OCI-M2 (cell line): Measurements from ENCODE around the gene HSD17B8.

Experiments
- DNase-seq: peaks from one replicate; lab custom pipeline; 2025; ENCODE audit not compliant: unreplicated experiment; lab: John Stamatoyannopoulos, UW

The HSD17B8 gene

DNA sequence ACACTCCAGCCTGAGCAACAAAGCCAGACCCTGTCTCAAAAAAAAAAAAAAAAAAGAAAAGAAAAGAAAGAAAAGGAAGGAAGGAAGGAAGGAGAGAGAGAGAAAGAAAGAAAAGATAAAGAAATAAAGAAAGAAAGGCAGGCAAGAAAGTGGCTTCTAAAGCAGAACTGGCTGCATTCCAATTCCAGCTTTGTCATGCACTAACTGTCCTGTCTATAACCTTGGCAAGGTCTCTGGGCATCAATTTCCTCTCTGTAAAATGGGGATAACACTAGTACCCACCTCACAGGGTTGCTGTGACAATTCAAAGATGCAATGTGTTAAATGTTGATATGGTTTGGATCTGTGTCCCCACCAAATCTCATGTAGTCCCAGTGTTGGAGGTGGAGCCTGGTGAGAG lies 31.9 kb downstream of the HSD17B8 start:
- no peak for DNase-seq

DNA sequence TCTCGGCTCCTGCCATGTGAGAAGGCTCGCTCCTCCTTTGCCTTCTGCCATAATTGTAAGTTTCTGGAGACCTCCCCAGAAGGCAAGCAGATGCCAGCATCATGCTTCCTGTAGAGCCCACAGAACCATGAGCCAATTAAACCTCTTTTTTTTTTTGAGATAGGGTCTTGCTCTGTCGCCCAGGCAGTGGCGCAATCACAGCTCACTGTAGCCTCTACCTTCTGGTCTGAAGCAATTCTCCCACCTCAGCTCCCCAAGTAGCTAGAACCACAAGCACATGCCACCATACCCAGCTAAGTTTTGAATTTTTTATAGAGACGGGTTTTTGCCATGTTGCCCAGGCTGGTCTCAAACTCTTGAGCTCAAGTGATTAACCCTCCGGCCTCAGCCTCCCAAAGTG lies 32.4 kb downstream of the HSD17B8 start:
- DNase-seq = no peak

DNA sequence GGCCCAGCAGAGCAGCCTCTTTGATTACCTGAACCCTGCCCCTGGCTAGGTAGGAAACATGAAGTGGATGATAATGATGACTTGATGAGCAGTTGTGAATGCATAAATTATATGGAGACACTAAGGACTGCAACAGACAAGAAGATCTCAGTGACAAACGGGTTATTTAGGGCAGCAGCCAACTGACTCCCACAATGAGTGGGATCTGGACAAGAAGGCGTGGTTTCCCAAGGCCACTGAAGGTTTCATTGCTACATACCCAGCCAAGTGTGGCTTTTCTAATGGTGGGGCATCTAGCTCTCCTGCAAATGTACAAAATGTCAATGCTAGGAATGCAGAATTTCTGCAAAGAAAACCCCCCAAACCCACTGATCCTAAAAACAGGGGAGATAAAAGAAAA lies 33.3 kb downstream of the HSD17B8 start:
- DNase-seq = no peak

DNA sequence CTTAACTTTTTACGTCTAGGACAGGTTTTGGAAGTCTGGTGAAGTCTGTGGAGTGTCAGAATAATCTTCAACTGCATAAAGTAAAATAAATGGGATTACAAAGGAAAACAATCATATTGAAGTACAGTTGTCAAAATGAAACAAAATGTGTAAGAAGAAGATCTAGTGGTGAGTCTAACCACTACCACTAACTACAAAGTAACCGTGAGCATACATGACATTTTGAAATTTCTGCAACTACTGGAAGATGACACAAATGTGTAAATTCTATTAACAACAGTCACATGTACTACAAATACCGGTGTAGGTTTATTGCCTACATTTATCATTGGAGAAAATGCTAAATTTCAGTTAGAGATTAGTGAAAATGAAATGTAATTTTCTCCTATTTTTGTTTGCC lies 37.5 kb downstream of the HSD17B8 start:
- DNase-seq = no peak

DNA sequence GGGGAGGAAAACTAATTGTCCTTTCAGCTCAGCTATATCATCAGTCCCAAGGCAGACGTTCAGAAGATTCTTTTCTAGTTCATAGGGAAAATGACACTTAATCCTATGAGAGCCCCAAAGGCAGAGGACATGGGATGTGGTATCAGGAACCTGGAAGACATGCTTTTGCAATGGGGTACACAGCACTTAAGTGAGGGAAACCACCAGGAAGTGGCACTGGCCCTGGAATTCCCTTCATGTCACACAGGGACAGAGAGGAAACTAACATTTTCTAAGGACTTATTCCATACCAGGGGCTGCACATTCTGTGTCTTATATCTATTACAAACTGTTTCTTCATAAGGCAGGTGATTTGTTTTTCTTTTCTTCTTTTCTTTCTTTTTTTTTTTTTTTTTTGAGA lies 39.0 kb downstream of the HSD17B8 start:
- DNase-seq = no peak

DNA sequence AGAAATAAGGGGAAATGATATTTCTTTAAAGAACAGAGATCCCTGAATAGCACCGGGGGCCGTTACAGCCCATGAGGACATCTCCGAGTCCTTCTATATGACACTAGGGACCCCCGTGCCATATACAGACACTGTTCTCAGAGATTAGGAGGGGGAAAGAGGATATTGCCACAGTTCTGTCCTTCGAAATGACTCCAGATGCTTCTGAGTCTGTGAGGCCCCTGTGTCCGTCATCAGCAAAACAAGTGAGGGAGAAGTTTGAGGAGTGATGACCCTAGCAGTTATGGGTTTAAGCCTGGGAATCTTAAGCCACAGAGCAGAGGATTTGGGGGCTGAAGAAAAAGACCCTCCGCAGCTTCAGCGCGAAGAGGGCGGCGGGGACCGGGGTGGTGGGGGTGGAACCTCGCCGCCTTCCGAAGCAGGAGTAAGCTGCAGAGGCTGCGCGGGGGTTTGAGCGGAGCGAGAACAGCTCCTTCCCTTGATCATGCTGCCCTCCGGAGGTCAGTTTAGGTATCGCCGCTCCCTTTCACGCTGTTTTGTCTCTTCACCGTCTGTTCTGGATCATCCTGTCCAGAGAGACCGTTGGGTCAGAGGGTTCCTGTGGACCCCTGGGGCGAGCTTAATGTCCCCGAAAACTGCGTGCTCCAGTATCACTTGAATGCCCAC lies 43.7 kb downstream of the HSD17B8 start:
- peak; percentile 97 for DNase-seq

DNA sequence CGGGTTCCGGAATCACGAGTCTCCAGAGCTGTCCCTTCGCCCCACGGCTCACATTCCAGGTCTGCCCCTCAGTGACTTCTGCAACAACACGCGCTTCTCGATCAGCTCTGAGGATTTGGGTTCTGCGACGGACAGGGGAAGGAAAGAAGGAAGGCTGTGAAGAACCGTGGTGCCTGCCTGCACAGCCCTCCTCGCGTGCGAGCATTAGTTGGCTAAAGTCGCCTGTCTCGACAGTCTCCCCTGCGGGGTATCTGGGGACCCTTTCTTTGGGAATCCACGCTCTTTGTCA lies 44.1 kb downstream of the HSD17B8 start:
- DNase-seq = no peak

DNA sequence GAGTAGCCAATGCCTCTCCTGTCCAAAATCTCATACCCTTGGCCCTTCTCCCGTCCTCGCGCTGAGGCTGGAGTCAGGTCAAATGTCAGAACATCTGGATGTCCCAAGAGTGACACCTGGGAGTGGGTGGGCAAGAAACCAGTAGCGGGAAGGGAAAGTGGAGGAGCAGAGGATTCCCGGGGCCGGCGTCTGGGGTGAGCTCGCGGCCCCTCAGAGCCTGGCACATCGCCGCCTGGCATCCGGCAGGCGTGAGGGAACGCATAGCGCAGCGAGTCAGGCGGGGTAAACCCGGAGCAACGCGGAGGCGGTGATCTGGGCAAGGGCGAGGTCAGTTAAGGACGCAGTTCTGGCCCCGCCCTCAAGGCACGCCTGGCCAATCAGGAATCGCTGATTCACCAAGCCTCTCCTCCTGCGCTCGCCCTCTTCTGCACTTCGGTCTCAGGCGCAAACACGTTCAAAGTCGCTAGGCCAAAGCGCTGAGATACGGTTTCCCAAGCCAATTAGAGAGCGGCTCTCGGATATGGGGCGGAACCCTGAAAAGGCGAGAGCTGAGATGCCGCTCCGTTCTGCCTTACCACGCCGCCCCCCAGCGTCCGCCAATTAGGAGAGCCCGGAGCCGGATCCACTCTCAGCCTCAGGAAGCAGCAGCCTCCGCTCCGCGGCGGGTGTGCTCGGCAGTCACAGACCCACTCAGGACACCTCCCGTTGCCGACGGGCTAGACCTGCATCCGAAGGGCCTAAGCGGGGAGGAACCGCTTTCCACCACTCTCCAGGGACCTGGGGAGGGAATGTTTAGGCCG lies 44.7 kb downstream of the HSD17B8 start:
- DNase-seq = peak; percentile 95

DNA sequence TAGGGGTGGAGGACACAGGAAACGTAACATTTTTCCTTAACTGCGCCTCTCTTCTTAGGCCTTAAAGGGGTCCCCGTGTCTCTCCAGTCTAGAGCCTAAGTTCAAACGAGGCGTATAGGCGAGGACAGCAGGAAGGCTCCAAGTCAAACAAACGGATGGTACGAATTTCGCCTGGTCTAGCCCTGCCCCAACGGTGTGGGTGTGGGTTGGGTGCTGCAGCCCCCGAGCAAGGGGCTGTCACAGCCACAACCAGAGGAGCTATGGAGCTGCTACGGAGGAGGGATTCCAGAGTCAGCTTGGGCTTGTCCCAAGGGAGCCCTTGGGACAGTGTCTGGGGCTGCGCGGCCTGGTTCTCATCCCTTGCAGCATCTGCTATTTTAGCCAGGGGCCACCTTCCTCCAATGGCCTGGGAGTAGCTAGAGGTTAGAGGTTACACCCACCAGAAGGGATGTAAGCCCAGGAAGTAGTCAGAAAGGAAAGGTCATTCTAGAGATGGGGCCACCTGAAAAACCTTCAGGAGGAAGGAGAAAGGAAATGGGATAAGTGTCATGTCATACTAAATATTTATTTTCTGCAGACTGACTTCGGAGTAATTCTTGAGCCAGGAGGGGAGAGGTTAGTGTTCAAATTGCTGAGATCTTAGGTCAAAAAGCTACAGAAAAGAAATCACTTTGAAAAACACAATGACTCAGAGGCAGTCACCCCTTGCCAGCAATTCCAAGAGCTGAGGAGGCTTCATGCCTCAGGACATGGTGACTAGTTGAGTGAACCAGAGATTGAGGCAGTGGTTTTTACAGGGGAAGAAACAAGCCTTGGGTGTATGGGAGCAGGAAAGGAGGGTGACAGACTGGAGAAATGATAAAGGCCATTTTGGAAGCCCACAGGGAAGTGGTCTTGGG lies 45.5 kb downstream of the HSD17B8 start:
- no peak for DNase-seq

DNA sequence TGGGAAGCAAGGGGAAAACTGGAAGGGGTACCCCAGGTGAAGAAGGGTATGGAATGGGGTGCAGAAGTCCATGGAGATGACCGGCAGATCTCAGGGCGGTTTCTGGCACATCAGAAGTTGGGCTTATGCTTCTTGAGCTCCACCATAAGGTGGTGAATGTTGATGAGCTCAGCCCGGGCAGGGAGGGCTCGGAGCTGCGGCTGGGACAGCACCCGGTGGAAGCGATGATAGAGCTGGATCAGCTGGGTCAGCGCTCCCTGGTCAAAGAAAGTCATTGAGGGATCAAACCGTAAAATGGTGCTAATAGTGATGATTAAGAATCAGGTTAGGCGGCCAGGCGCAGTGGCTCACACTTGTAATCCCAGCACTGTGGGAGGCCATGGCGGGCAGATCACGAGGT lies 46.3 kb downstream of the HSD17B8 start:
- DNase-seq = no peak

DNA sequence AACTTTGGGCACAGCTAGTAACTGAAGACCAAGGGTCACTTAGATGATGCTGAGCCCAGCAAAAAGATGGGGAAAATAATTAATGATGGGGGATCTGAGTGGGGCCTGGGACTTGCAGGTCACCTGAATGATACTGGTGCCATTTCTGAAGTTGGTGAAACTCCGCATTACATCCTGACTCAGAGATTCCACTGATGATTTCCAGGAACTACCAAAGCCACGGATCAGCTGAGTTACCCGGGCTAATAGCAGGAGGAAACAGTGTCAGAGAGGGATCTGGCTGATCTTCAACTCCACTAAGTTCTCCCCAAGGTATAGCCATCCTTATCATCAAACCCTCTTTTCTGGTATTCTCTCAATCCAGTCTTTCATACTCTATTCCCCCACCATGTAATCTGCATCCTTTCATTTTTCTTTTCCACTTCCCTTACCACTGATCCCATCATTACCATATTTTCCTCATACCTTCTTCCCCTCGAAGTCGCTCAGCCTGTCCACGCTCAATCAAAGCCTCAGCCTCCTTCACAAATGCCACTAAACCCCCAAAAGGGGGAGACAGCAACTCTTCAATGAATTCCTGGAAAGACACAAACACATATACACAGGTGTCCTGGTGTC lies 47.0 kb downstream of the HSD17B8 start:
- DNase-seq = no peak

DNA sequence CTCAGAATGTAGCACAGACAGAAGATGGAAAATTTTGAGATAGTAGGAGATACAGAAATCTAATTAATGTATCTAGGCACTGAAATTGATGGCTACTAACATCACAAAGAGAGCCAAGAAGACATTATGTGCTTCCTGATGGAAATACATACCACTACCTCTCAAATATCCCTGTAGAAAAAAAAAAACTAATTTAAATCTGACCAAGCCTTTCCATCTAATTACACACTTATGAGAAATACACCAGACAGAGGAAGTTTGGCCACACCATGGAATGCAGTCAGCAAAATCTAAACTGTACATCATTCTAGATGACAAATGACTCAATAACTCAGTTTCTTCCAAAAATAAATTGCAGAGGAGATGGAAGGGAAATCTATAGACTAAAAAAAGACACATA lies 48.3 kb downstream of the HSD17B8 start:
- no peak for DNase-seq

DNA sequence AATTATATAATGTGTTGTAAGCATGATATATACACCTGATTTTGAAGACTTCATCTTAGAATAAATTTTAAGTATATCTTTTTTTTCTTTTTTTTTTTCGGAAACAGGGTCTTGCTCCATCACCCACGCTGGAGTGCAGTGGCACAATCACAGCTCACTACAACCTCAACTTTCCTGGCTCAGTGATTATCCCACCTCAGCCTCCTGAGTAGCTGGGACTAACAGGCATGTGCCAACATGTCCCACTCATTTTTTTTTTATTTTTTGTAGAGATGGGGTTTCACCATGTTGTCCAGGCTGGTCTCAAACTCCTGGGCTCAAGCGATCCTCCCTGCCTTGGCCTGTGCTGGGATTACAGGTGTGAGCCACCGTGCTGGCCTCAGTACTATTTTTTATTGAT lies 50.1 kb downstream of the HSD17B8 start:
- no peak for DNase-seq
